ENCODE results near the gene RALY. TPM values are rescaled to one million over a fixed set of nuclear protein-coding genes. Genes with fewer than 3 reads are reported as not detected.

The RALY gene
- total RNA-seq, 2 experiments from 2014 or later = 136 to 163 TPM

Small RNAs within 50 kb of the gene (microRNA-seq; reads per million reads assigned to microRNA genes)
- gene MIR4755 (ENCODE audit: borderline replicate concordance) = not detected

Small RNAs within 50 kb of the gene (small RNA-seq; reads per million reads assigned to genes)
- not detected for gene MIR4755

Other genes starting within 250 kb of the RALY start
- 32.4 and 46.6 TPM in 2 replicates for gene CHMP4B, start 182.6 kb upstream of the RALY start, total RNA-seq (2014; rRNA removed; shearing (Covaris generic))
- 80.4 and 84.2 TPM in 2 replicates for gene CHMP4B, start 182.6 kb upstream of the RALY start, total RNA-seq (2022)
- gene EIF2S2, start 118.3 kb downstream of the RALY start, total RNA-seq (2014; rRNA removed; shearing (Covaris generic)) = 104 and 112 TPM in 2 replicates
- gene EIF2S2, start 118.3 kb downstream of the RALY start, total RNA-seq (2022) = 130 and 140 TPM in 2 replicates
- 0.32 TPM in 1 of 2 replicates, not detected in the other for gene ASIP, start 247.5 kb downstream of the RALY start, total RNA-seq (2014; rRNA removed; shearing (Covaris generic))
- gene ASIP, start 247.5 kb downstream of the RALY start, total RNA-seq (2022) = 0.70 and 0.82 TPM in 2 replicates